Measurements from ENCODE around the gene PP2D1. TPM values are rescaled to one million over a fixed set of nuclear protein-coding genes. Genes with fewer than 3 reads are reported as not detected.

Gene PP2D1
- total and polyA plus RNA-seq, 9 of the 15 experiments (the other 6 are each of a cell fraction or from before 2014, with no cell fraction given): 0.07 to 0.10 TPM; not detected in 7

DNA sequence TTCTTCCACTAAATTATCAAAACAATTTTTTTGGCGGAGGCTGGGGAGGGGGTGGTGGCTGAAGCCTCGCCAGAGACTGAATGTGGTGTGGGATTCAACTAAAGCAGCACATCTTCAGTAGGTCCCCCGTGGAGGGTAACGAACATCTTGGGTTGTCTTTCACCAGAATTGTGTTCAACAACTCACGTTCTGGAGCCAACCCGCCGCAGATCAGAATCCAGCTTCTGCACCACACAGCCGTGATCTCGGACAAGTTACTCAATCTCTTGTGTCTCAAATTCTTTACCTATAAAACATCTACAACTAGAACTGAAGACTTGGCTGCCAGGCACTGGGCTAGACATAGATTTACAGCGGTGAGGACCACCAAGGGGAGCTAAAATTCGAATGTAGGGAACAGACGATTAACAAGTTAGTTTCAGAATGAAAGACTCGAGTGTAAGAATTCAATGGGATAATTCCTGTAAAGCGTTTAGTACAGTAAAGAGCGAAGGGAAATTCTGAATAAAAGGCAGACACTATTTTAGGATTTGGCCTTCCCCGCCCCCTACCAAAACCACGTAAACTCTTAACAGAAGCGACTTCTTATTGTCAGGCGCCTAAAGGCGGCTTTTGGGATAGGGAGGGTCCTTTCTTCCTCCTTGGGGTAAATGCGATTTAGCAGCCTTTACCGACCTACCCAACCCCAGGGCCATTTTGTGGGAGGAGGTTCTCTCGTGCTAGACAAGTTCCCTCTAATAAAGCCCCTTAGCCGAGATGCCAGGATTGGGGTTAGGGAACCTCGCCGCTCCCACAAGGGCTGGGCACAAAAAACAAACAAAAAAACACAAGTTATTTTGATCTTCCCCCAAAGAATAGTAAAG is 65.9 kb downstream of the PP2D1 start (continued):
- TF ChIP-seq ZNF764 (CRISPR knock-in tag; IDR thresholded peaks at IDR 0.05; ENCODE audit: low read depth): 0 out of 2 replicates have a peak, but pooled peaks have one; percentile 60
- no peak; the same call in 1 of the 2 replicates for TF ChIP-seq NFATC3 (IDR thresholded peaks at IDR 0.05)
- no peak for TF ChIP-seq REST (IDR thresholded peaks at IDR 0.05; ENCODE audit: borderline replicate concordance)
- no peak for TF ChIP-seq REST (CRISPR knock-in tag; IDR thresholded peaks at IDR 0.05; ENCODE audit: low read depth)
- 0 out of 2 replicates have a peak, but pooled peaks have one; percentile 31 for TF ChIP-seq EHMT2 (IDR thresholded peaks at IDR 0.05)
- peak; percentile 44; the same call in 1 of the 2 replicates for TF ChIP-seq ZSCAN32 (CRISPR knock-in tag; IDR thresholded peaks at IDR 0.05)
- TF ChIP-seq, protein P1, sequence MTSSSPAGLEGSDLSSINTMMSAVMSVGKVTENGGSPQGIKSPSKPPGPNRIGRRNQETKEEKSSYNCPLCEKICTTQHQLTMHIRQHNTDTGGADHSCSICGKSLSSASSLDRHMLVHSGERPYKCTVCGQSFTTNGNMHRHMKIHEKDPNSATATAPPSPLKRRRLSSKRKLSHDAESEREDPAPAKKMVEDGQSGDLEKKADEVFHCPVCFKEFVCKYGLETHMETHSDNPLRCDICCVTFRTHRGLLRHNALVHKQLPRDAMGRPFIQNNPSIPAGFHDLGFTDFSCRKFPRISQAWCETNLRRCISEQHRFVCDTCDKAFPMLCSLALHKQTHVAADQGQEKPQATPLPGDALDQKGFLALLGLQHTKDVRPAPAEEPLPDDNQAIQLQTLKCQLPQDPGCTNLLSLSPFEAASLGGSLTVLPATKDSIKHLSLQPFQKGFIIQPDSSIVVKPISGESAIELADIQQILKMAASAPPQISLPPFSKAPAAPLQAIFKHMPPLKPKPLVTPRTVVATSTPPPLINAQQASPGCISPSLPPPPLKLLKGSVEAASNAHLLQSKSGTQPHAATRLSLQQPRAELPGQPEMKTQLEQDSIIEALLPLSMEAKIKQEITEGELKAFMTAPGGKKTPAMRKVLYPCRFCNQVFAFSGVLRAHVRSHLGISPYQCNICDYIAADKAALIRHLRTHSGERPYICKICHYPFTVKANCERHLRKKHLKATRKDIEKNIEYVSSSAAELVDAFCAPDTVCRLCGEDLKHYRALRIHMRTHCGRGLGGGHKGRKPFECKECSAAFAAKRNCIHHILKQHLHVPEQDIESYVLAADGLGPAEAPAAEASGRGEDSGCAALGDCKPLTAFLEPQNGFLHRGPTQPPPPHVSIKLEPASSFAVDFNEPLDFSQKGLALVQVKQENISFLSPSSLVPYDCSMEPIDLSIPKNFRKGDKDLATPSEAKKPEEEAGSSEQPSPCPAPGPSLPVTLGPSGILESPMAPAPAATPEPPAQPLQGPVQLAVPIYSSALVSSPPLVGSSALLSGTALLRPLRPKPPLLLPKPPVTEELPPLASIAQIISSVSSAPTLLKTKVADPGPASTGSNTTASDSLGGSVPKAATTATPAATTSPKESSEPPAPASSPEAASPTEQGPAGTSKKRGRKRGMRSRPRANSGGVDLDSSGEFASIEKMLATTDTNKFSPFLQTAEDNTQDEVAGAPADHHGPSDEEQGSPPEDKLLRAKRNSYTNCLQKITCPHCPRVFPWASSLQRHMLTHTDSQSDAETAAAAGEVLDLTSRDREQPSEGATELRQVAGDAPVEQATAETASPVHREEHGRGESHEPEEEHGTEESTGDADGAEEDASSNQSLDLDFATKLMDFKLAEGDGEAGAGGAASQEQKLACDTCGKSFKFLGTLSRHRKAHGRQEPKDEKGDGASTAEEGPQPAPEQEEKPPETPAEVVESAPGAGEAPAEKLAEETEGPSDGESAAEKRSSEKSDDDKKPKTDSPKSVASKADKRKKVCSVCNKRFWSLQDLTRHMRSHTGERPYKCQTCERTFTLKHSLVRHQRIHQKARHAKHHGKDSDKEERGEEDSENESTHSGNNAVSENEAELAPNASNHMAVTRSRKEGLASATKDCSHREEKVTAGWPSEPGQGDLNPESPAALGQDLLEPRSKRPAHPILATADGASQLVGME (CRISPR knock-in tag; IDR thresholded peaks at IDR 0.05): peak; percentile 65; the same call in 1 of the 2 replicates
- TF ChIP-seq ZSCAN29 (IDR thresholded peaks at IDR 0.05): no peak
- 0 out of 2 replicates have a peak, but pooled peaks have one; percentile 11 for TF ChIP-seq MYBL2 (IDR thresholded peaks at IDR 0.05; ENCODE audit: low read depth)
- TF ChIP-seq MYBL2 (CRISPR knock-in tag; IDR thresholded peaks at IDR 0.05; ENCODE audit: borderline replicate concordance): no peak
- TF ChIP-seq GATAD2A (IDR thresholded peaks at IDR 0.05): peak; percentile 43; the same call in 1 of the 2 replicates
- no peak for TF ChIP-seq ZBED1 (IDR thresholded peaks at IDR 0.05)
- TF ChIP-seq, protein P2, sequence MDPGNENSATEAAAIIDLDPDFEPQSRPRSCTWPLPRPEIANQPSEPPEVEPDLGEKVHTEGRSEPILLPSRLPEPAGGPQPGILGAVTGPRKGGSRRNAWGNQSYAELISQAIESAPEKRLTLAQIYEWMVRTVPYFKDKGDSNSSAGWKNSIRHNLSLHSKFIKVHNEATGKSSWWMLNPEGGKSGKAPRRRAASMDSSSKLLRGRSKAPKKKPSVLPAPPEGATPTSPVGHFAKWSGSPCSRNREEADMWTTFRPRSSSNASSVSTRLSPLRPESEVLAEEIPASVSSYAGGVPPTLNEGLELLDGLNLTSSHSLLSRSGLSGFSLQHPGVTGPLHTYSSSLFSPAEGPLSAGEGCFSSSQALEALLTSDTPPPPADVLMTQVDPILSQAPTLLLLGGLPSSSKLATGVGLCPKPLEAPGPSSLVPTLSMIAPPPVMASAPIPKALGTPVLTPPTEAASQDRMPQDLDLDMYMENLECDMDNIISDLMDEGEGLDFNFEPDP (CRISPR knock-in tag; IDR thresholded peaks at IDR 0.05): 0 out of 2 replicates have a peak, but pooled peaks have one; percentile 85

All from K562 (cell line).